ENCODE measurements around the gene PELI2. TPM values are rescaled to one million over a fixed set of nuclear protein-coding genes. Genes with fewer than 3 reads are reported as not detected.

PELI2 gene
- total RNA-seq, 1 experiment from 2014 or later, result 2.0 TPM

- Histone ChIP-seq H3K9me2 (ENCODE audit: insufficient read depth) (no peaks in the 10 kb centered on the region), H3K36me3 (ENCODE audit: control insufficient read depth in 1 of 2, insufficient read depth in 2 of 2, low read length in 2 of 2) (no peaks in the 10 kb centered on the region), H2AFZ (ENCODE audit: low read depth, low read length, poor library complexity, severe bottlenecking) (no peak overlapping the region), H3K4me3 (replicated peaks in 1 of 2; ENCODE audit: low read depth in 1 of 2, low read length in 2 of 2) (no peak overlapping the region), H3K27me3 (ENCODE audit: insufficient read depth, low read length) (peaks cover 82% of the 10 kb centered on the region), H3K4me2 (ENCODE audit: low read length) (no peak overlapping the region), H3K79me2 (ENCODE audit: insufficient read depth, low read length) (no peaks in the 10 kb centered on the region), H3K9ac (ENCODE audit: low read length) (no peak overlapping the region), H4K20me1 (ENCODE audit: insufficient read depth) (no peaks in the 10 kb centered on the region), H3K4me1 (ENCODE audit: control insufficient read depth in 1 of 2, insufficient read depth in 2 of 2, low read length in 2 of 2) (peaks cover 0 to 9% of the 10 kb centered on the region in 2 experiments; a peak in 2 of 4 replicates), H3K27ac (ENCODE audit: low read depth, low read length) (no peak overlapping the region), H3K9me3 (ENCODE audit: control insufficient read depth in 1 of 2, insufficient read depth in 1 of 2, low read depth in 1 of 2, low read length in 2 of 2) (no peaks in the 10 kb centered on the region)
- DNase-seq (ENCODE audit: low read depth, low spot score) (no peak), ATAC-seq (no peak)
- POLR2A ChIA-PET, result no interaction called here
- no TSS peak for BruUV-seq (replicated peaks)
- intact Hi-C loops (cut with micrococcal nuclease), result no loop called here
- TF ChIP-seq POLR2AphosphoS5 (IDR thresholded peaks at IDR 0.05; ENCODE audit: low read depth, low read length) (no peak), EZH2phosphoT487 (IDR thresholded peaks at IDR 0.05; ENCODE audit: borderline replicate concordance) (no peak), CTCF (IDR thresholded peaks at IDR 0.05 in 2 of 3, conservative IDR thresholded peaks at IDR 0.05 in 1 of 3; ENCODE audit: borderline replicate concordance in 1 of 3, insufficient read depth in 1 of 3, low read depth in 2 of 3, low read length in 2 of 3) (no peak), POLR2A (IDR thresholded peaks at IDR 0.05; ENCODE audit: borderline replicate concordance, extremely low read depth, insufficient read depth, insufficient read length) (no peak), TCF7L2 (IDR thresholded peaks at IDR 0.05; ENCODE audit: borderline replicate concordance, extremely low read depth, insufficient read depth, insufficient read length) (no peak), SRF (IDR thresholded peaks at IDR 0.05; ENCODE audit: low read depth) (no peak), SIN3A (IDR thresholded peaks at IDR 0.05; ENCODE audit: low read depth) (no peak), YY1 (IDR thresholded peaks at IDR 0.05; ENCODE audit: extremely low read depth, insufficient replicate concordance, low read depth, low read length) (no peak), CEBPB (IDR thresholded peaks at IDR 0.05; ENCODE audit: low read depth) (no peak), ZFX (IDR thresholded peaks at IDR 0.05) (no peak), MAX (IDR thresholded peaks at IDR 0.05) (no peak), RAD21 (IDR thresholded peaks at IDR 0.05; ENCODE audit: low read depth) (no peak), ZBTB33 (IDR thresholded peaks at IDR 0.05; ENCODE audit: extremely low read depth, insufficient replicate concordance, low read length) (no peak), CBX3 (IDR thresholded peaks at IDR 0.05; ENCODE audit: low read depth) (no peak), JUND (IDR thresholded peaks at IDR 0.05) (no peak), ELF1 (IDR thresholded peaks at IDR 0.05; ENCODE audit: borderline replicate concordance, low read depth) (no peak)
- CTCF ChIA-PET, result no interaction called here
- RAD21 ChIA-PET (ENCODE audit: low non-redundant PET in 1 of 2, low total read pairs in 2 of 2, uncharacterized antibody in 2 of 2, unreplicated experiment in 2 of 2), result no interaction called here
Observed at GRCh38 chr14:56122301-56122700, 4.1 kb downstream of the PELI2 start.
